ENCODE data around the gene NFATC3. TPM values are rescaled to one million over a fixed set of nuclear protein-coding genes. Genes with fewer than 3 reads are reported as not detected.

Gene NFATC3
- total and polyA plus RNA-seq, 4 donors, result 9.7 to 21.2 (median 16.8) TPM

DNA sequence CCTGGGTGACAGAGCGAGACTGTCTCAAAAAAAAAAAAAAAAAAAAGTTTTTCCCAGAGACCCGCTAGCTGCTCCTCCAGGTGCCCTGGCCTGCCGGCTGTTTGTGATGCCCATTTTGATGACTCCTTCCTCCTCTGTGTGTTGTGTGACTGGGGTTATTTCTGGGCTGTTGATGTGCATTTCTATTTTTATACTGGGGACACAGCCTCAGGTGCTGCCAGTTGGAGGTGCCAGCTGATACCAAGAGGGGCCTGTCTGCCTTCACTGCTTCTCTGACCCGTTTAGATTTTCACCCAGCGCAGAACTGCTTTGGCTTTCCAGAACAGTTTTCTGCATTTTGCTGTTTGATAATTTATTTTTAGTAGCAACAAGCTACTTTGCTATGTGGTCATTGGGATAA lies 166.7 kb downstream of the NFATC3 start:
- Histone ChIP-seq H3K27ac (ENCODE audit: low read depth in 1 of 2, low read length in 2 of 2) (no peak overlapping the region), H3K27me3 (ENCODE audit: control insufficient read depth in 4 of 4, insufficient read depth in 4 of 4, low read length in 3 of 4) (no peaks in the 10 kb centered on the region), H3K9ac (ENCODE audit: low read depth in 1 of 2, low read length in 2 of 2) (no peak overlapping the region), H3K4me1 (ENCODE audit: control insufficient read depth in 4 of 4, insufficient read depth in 4 of 4, low read length in 3 of 4) (peaks cover 2 to 17% (median 14%) of the 10 kb centered on the region in 4 donors), H3K4me3 (ENCODE audit: low read depth in 1 of 3, low read length in 3 of 3) (no peak overlapping the region), H3K9me3 (ENCODE audit: control insufficient read depth in 4 of 4, low read length in 3 of 4) (no peaks in the 10 kb centered on the region), H3K36me3 (ENCODE audit: control insufficient read depth in 4 of 4, insufficient read depth in 3 of 4, low read depth in 1 of 4, low read length in 3 of 4) (peaks cover 10 to 22% (median 16%) of the 10 kb centered on the region in 4 donors)
- 91% methylated on average over 5 of the region's 5 CpGs for WGBS
- TF ChIP-seq YY1 (IDR thresholded peaks at IDR 0.05) (no peak), FOXA2 (IDR thresholded peaks at IDR 0.05) (no peak), NR2F2 (IDR thresholded peaks at IDR 0.05) (no peak), RAD21 (IDR thresholded peaks at IDR 0.05) (no peak), SP1 (IDR thresholded peaks at IDR 0.05) (no peak), FOXA1 (IDR thresholded peaks at IDR 0.05) (no peak), EGR1 (IDR thresholded peaks at IDR 0.05; ENCODE audit: low read depth in 2 of 2) (no peak), TAF1 (conservative IDR thresholded peaks at IDR 0.05) (no peak), RXRA (IDR thresholded peaks at IDR 0.05) (no peak), GABPA (IDR thresholded peaks at IDR 0.05 in 1 of 2, conservative IDR thresholded peaks at IDR 0.05 in 1 of 2) (no peak), ZBTB33 (IDR thresholded peaks at IDR 0.05) (no peak), ATF3 (IDR thresholded peaks at IDR 0.05) (no peak), JUND (IDR thresholded peaks at IDR 0.05) (no peak)
- TF ChIP-seq, protein P1, sequence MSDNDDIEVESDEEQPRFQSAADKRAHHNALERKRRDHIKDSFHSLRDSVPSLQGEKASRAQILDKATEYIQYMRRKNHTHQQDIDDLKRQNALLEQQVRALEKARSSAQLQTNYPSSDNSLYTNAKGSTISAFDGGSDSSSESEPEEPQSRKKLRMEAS (IDR thresholded peaks at IDR 0.05), result no peak
- TF ChIP-seq, protein P2, sequence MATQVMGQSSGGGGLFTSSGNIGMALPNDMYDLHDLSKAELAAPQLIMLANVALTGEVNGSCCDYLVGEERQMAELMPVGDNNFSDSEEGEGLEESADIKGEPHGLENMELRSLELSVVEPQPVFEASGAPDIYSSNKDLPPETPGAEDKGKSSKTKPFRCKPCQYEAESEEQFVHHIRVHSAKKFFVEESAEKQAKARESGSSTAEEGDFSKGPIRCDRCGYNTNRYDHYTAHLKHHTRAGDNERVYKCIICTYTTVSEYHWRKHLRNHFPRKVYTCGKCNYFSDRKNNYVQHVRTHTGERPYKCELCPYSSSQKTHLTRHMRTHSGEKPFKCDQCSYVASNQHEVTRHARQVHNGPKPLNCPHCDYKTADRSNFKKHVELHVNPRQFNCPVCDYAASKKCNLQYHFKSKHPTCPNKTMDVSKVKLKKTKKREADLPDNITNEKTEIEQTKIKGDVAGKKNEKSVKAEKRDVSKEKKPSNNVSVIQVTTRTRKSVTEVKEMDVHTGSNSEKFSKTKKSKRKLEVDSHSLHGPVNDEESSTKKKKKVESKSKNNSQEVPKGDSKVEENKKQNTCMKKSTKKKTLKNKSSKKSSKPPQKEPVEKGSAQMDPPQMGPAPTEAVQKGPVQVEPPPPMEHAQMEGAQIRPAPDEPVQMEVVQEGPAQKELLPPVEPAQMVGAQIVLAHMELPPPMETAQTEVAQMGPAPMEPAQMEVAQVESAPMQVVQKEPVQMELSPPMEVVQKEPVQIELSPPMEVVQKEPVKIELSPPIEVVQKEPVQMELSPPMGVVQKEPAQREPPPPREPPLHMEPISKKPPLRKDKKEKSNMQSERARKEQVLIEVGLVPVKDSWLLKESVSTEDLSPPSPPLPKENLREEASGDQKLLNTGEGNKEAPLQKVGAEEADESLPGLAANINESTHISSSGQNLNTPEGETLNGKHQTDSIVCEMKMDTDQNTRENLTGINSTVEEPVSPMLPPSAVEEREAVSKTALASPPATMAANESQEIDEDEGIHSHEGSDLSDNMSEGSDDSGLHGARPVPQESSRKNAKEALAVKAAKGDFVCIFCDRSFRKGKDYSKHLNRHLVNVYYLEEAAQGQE (IDR thresholded peaks at IDR 0.05), result no peak
- no peak for DNase-seq (ENCODE audit: low spot score)

DNA sequence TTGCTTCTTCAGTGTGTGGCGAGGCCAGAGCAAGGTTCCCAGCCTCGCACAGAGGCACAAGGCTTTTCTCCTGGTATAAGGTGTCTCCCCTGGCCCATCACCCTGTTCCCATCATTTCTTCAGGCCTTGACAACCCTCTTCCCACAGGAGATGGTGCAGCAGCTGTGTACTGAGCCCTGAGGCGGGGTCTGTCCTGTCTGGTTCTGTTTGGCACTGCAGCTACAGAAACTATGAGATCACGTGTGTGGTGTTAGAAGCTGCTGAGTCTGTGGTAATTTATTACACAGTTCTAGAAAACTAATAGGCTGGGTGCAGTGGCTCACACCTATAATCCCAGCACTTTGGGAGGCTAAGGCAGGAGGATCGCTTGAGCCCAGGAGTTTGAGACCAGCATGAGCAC lies 167.2 kb downstream of the NFATC3 start:
- Histone ChIP-seq H3K27ac (ENCODE audit: low read depth in 1 of 2, low read length in 2 of 2) (no peak overlapping the region), H3K4me3 (ENCODE audit: low read depth in 1 of 3, low read length in 3 of 3) (no peak overlapping the region), H3K9me3 (ENCODE audit: control insufficient read depth in 4 of 4, low read length in 3 of 4) (no peaks in the 10 kb centered on the region), H3K27me3 (ENCODE audit: control insufficient read depth in 4 of 4, insufficient read depth in 4 of 4, low read length in 3 of 4) (no peaks in the 10 kb centered on the region), H3K36me3 (ENCODE audit: control insufficient read depth in 4 of 4, insufficient read depth in 3 of 4, low read depth in 1 of 4, low read length in 3 of 4) (peaks cover 10 to 22% (median 17%) of the 10 kb centered on the region in 4 donors), H3K4me1 (ENCODE audit: control insufficient read depth in 4 of 4, insufficient read depth in 4 of 4, low read length in 3 of 4) (peaks cover 2 to 13% (median 11%) of the 10 kb centered on the region in 4 donors), H3K9ac (ENCODE audit: low read depth in 1 of 2, low read length in 2 of 2) (no peak overlapping the region)
- 93% methylated on average over 5 of the region's 5 CpGs for WGBS
- DNase-seq (ENCODE audit: low spot score), result no peak
- TF ChIP-seq ATF3 (IDR thresholded peaks at IDR 0.05), result no peak
- TF ChIP-seq FOXA1 (IDR thresholded peaks at IDR 0.05), result no peak
- no peak for TF ChIP-seq RAD21 (IDR thresholded peaks at IDR 0.05)
- no peak for TF ChIP-seq YY1 (IDR thresholded peaks at IDR 0.05)
- no peak for TF ChIP-seq NR2F2 (IDR thresholded peaks at IDR 0.05)
- no peak for TF ChIP-seq EGR1 (IDR thresholded peaks at IDR 0.05; ENCODE audit: low read depth in 2 of 2)
- TF ChIP-seq, protein P2 (IDR thresholded peaks at IDR 0.05), result no peak
- no peak for TF ChIP-seq FOXA2 (IDR thresholded peaks at IDR 0.05)
- TF ChIP-seq TAF1 (conservative IDR thresholded peaks at IDR 0.05), result no peak
- TF ChIP-seq, protein P3, sequence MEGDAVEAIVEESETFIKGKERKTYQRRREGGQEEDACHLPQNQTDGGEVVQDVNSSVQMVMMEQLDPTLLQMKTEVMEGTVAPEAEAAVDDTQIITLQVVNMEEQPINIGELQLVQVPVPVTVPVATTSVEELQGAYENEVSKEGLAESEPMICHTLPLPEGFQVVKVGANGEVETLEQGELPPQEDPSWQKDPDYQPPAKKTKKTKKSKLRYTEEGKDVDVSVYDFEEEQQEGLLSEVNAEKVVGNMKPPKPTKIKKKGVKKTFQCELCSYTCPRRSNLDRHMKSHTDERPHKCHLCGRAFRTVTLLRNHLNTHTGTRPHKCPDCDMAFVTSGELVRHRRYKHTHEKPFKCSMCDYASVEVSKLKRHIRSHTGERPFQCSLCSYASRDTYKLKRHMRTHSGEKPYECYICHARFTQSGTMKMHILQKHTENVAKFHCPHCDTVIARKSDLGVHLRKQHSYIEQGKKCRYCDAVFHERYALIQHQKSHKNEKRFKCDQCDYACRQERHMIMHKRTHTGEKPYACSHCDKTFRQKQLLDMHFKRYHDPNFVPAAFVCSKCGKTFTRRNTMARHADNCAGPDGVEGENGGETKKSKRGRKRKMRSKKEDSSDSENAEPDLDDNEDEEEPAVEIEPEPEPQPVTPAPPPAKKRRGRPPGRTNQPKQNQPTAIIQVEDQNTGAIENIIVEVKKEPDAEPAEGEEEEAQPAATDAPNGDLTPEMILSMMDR (IDR thresholded peaks at IDR 0.05; ENCODE audit: low read depth, low read length, missing input control), result no peak
- TF ChIP-seq, protein P1 (IDR thresholded peaks at IDR 0.05), result no peak
- TF ChIP-seq HNF4G (IDR thresholded peaks at IDR 0.05), result no peak
- TF ChIP-seq GABPA (IDR thresholded peaks at IDR 0.05 in 1 of 2, conservative IDR thresholded peaks at IDR 0.05 in 1 of 2), result no peak

All from liver (tissue), 9 donors.